HepG2 (cell line): ENCODE data around the gene SGCB. TPM values are rescaled to one million over a fixed set of nuclear protein-coding genes. Genes with fewer than 3 reads are reported as not detected.

ENCODE experiments used
- ERF ChIP-seq: IDR thresholded peaks from 2 replicates; pipeline ENCODE4 v1.6.1; 2018; ENCODE audit warnings: missing biosample characterization, missing genetic modification reagents
- HIVEP1 ChIP-seq: sonication (generic); formaldehyde crosslinking; IDR thresholded peaks from 2 replicates; pipeline ENCODE4 v1.4.0; 2020; ENCODE audit warnings: mild to moderate bottlenecking, missing genetic modification reagents
- HOXA5 ChIP-seq: sonication (generic); formaldehyde crosslinking; IDR thresholded peaks from 2 replicates; pipeline ENCODE4 v1.4.0; 2020; ENCODE audit warnings: missing genetic modification reagents
- KDM4B ChIP-seq: sonication (generic); formaldehyde crosslinking; IDR thresholded peaks from 2 replicates; pipeline ENCODE4 v1.4.0; 2020; ENCODE audit warnings: missing genetic modification reagents
- KIAA2018 ChIP-seq: sonication (generic); formaldehyde crosslinking; IDR thresholded peaks from 2 replicates; pipeline ENCODE4 v1.5.0; 2020; ENCODE audit warnings: mild to moderate bottlenecking, missing genetic modification reagents, borderline replicate concordance
- MAFK ChIP-seq, 2 experiments: IDR thresholded peaks in 1 of 2; conservative IDR thresholded peaks in 1 of 2; 2 replicates each; pipeline ENCODE4 v1.6.1; 2011; ENCODE audit warnings: improper control_type of control experiment in 2 of 2, low read length in 2 of 2
- NFAT5 ChIP-seq: sonication (generic); formaldehyde crosslinking; IDR thresholded peaks from 2 replicates; pipeline ENCODE4 v1.4.0; 2020; ENCODE audit warnings: missing genetic modification reagents
- ONECUT2 ChIP-seq: sonication (generic); formaldehyde crosslinking; IDR thresholded peaks from 2 replicates; pipeline ENCODE4 v1.4.0; 2020; ENCODE audit warnings: missing genetic modification reagents
- RAD21 ChIP-seq: fragments of 450-650 bp; formaldehyde crosslinking; IDR thresholded peaks from 2 replicates; pipeline ENCODE4 v1.5.0; 2020; ENCODE audit warnings: mild to moderate bottlenecking
- SETDB1 ChIP-seq: sonication (generic); formaldehyde crosslinking; IDR thresholded peaks from 2 replicates; pipeline ENCODE4 v1.5.1; 2020; ENCODE audit warnings: missing genetic modification reagents, mild to moderate bottlenecking, borderline replicate concordance
- SYNCRIP ChIP-seq: fragments of 200-400 bp; formaldehyde crosslinking; IDR thresholded peaks from 2 replicates; pipeline ENCODE4 v1.6.1; 2018; ENCODE audit warnings: mild to moderate bottlenecking, low read depth, low read length; ENCODE audit not compliant: insufficient read depth
- TCF7 ChIP-seq: sonication (generic); IDR thresholded peaks from 2 replicates; pipeline ENCODE4 v1.6.1; 2016; ENCODE audit warnings: antibody characterized with exemption, low read depth
- TMF1 ChIP-seq: sonication (generic); formaldehyde crosslinking; IDR thresholded peaks from 2 replicates; pipeline ENCODE4 v1.8.1; 2022; ENCODE audit warnings: low read depth, missing genetic modification reagents
- ZFP36 ChIP-seq: fragments of 150-350 bp; IDR thresholded peaks from 2 replicates; pipeline ENCODE4 v1.6.1; 2018; ENCODE audit warnings: borderline replicate concordance, low read length, low read depth; ENCODE audit not compliant: partially characterized antibody
- polyA plus RNA-seq, 8 experiments: library from polyadenylated mRNA; depleted of rRNA in 3 of 8; stranded (reverse) in 7 of 8; unstranded in 1 of 8; fragments of >200 nt; fragmentation: Illumina TruSeq in 4 of 8; extraction: Trizol in 4 of 8; gene quantifications; 2 replicates each; pipeline versions ENCODE4 v1.2.1 to v1.2.3, GENCODE V29; 2011 to 2016; ENCODE audit warnings: low read depth in 4 of 8, missing spikeins in 1 of 8, mixed read lengths in 1 of 8; ENCODE audit not compliant: insufficient read depth in 1 of 8
- total RNA-seq, 5 experiments: library from RNA; depleted of rRNA; stranded (reverse); fragments of >200 nt; fragmentation: Illumina TruSeq; extraction: Trizol; gene quantifications; 2 replicates each; pipeline ENCODE4 v1.2.3, GENCODE V29; 2016; ENCODE audit warnings: low read depth in 1 of 5

SGCB gene
- total and polyA plus RNA-seq, 2 of the 13 experiments (the other 11 are each of a cell fraction or from before 2014, with no cell fraction given) = 2.2 to 4.8 TPM

GRCh38 chr4:52051615-52052474 lies 13.7 kb upstream of the SGCB start (continued):
- TF ChIP-seq HIVEP1 (CRISPR knock-in tag) (peak; percentile 65; the same call in 1 of the 2 replicates), SETDB1 (no peak), RAD21 (no peak), KDM4B (CRISPR knock-in tag) (no peak), TMF1 (no peak), SYNCRIP (no peak), ZFP36 (no peak), MAFK (conservative IDR thresholded peaks at IDR 0.05 in 1 of 2, IDR thresholded peaks at IDR 0.05 in 1 of 2; ENCODE audit: low read length in 2 of 2) (no peak), ERF (CRISPR knock-in tag) (no peak), KIAA2018 (CRISPR knock-in tag) (no peak), NFAT5 (CRISPR knock-in tag) (no peak), ONECUT2 (CRISPR knock-in tag) (no peak), HOXA5 (CRISPR knock-in tag) (no peak), TCF7 (no peak)
